ENCODE data around the gene FBXW11. TPM values are rescaled to one million over a fixed set of nuclear protein-coding genes. Genes with fewer than 3 reads are reported as not detected.
"Not testable (repeated sequence)": the region's sequence is repeated elsewhere in the genome, so short reads cannot be mapped to it uniquely, and the experiment has no call there.

Gene FBXW11
- total RNA-seq, 1 donor from 2014 or later, result 54.1 TPM

GRCh38 chr5:171913987-171914273, 92.5 kb downstream of the FBXW11 start:
- DNase-seq (ENCODE audit: low spot score), result no peak

GRCh38 chr5:171911152-171911551, 95.3 kb downstream of the FBXW11 start:
- no peak for DNase-seq (ENCODE audit: low spot score)

GRCh38 chr5:171908638-171909037, 97.8 kb downstream of the FBXW11 start:
- DNase-seq (ENCODE audit: low spot score), result no peak

- peak; percentile 54 for DNase-seq (ENCODE audit: low spot score)
These were observed 98.6 kb downstream of the FBXW11 start for GRCh38 chr5:171907725-171908343.

- no peak for DNase-seq (ENCODE audit: low spot score)
These were observed 99.5 kb downstream of the FBXW11 start for GRCh38 chr5:171906703-171907590.

- no peak for DNase-seq (ENCODE audit: low spot score)
These were observed 100.3 kb downstream of the FBXW11 start for GRCh38 chr5:171906066-171906570.

GRCh38 chr5:171904886-171905285, 101.6 kb downstream of the FBXW11 start:
- DNase-seq (ENCODE audit: low spot score), result no peak

GRCh38 chr5:171901764-171902163, 104.7 kb downstream of the FBXW11 start:
- DNase-seq (ENCODE audit: low spot score), result no peak

GRCh38 chr5:171899792-171900191, 106.6 kb downstream of the FBXW11 start:
- no peak for DNase-seq (ENCODE audit: low spot score)

GRCh38 chr5:171898879-171899278, 107.6 kb downstream of the FBXW11 start:
- DNase-seq (ENCODE audit: low spot score), result no peak

- DNase-seq (ENCODE audit: low spot score), result no peak
These were observed 108.1 kb downstream of the FBXW11 start for GRCh38 chr5:171898386-171898785.

- no peak for DNase-seq (ENCODE audit: low spot score)
These were observed 109.2 kb downstream of the FBXW11 start for GRCh38 chr5:171897231-171897630.

GRCh38 chr5:171895081-171895480, 111.4 kb downstream of the FBXW11 start:
- no peak for DNase-seq (ENCODE audit: low spot score)

GRCh38 chr5:171893290-171893886, 113.0 kb downstream of the FBXW11 start:
- DNase-seq (ENCODE audit: low spot score), result no peak

- no peak for DNase-seq (ENCODE audit: low spot score)
These were observed 114.8 kb downstream of the FBXW11 start for GRCh38 chr5:171891595-171891994.

GRCh38 chr5:171891150-171891549, 115.3 kb downstream of the FBXW11 start:
- no peak for DNase-seq (ENCODE audit: low spot score)

GRCh38 chr5:171888051-171888481, 118.4 kb downstream of the FBXW11 start:
- no peak for DNase-seq (ENCODE audit: low spot score)

GRCh38 chr5:171886037-171886436, 120.4 kb downstream of the FBXW11 start:
- DNase-seq (ENCODE audit: low spot score), result not testable (repeated sequence)

- no peak for DNase-seq (ENCODE audit: low spot score)
These were observed 124.3 kb downstream of the FBXW11 start for GRCh38 chr5:171882118-171882517.

- DNase-seq (ENCODE audit: low spot score), result no peak
These were observed 132.2 kb downstream of the FBXW11 start for GRCh38 chr5:171874234-171874633.

GRCh38 chr5:171872666-171873065, 133.8 kb downstream of the FBXW11 start:
- DNase-seq (ENCODE audit: low spot score), result no peak

- DNase-seq (ENCODE audit: low spot score), result no peak
These were observed 134.7 kb downstream of the FBXW11 start for GRCh38 chr5:171871711-171872110.

GRCh38 chr5:171869956-171870355, 136.5 kb downstream of the FBXW11 start:
- DNase-seq (ENCODE audit: low spot score), result no peak
